GM12878 (cell line): ENCODE measurements around the gene TUT1. TPM values are rescaled to one million over a fixed set of nuclear protein-coding genes. Genes with fewer than 3 reads are reported as not detected.

ENCODE experiments used
- CHD2 ChIP-seq: IDR thresholded peaks from 2 replicates; pipeline ENCODE4 v1.6.1; 2011; ENCODE audit warnings: low read depth, low read length, improper control_type of control experiment, borderline replicate concordance
- JUND ChIP-seq: IDR thresholded peaks from 2 replicates; pipeline ENCODE4 v1.6.1; 2012; ENCODE audit warnings: low read depth, mild to moderate bottlenecking, low read length, improper control_type of control experiment, moderate library complexity
- MTA3 ChIP-seq: IDR thresholded peaks from 2 replicates; pipeline ENCODE4 v1.6.1; 2012; ENCODE audit warnings: low read length, inconsistent platforms, borderline replicate concordance
- MYB ChIP-seq: fragments of 150-350 bp; IDR thresholded peaks from 2 replicates; pipeline ENCODE4 v1.6.1; 2014; ENCODE audit warnings: mild to moderate bottlenecking, low read depth, low read length, borderline replicate concordance
- NFYB ChIP-seq: IDR thresholded peaks from 2 replicates; pipeline ENCODE4 v1.6.1; 2011; ENCODE audit warnings: low read depth, mild to moderate bottlenecking, low read length, improper control_type of control experiment, moderate library complexity; ENCODE audit not compliant: insufficient read depth
- SRF ChIP-seq, 2 experiments: IDR thresholded peaks; 2 replicates each; pipeline ENCODE4 v1.6.1; 2011; ENCODE audit warnings: low read depth in 2 of 2, low read length in 2 of 2, mild to moderate bottlenecking in 1 of 2, moderate library complexity in 1 of 2
- SUPT20H ChIP-seq: IDR thresholded peaks from 2 replicates; pipeline ENCODE4 v1.6.1; 2011; ENCODE audit warnings: low read depth, mild to moderate bottlenecking, low read length, moderate library complexity, borderline replicate concordance; ENCODE audit not compliant: control insufficient read depth
- ZNF274 ChIP-seq: IDR thresholded peaks from one replicate; pipeline ENCODE4 v1.8.0; 2011; ENCODE audit not compliant: insufficient read length, insufficient read depth
- polyA plus RNA-seq, 11 experiments: library from polyadenylated mRNA; depleted of rRNA in 4 of 11; unstranded in 6 of 11; stranded (reverse) in 5 of 11; fragments of >200 nt; fragmentation: Nextera tagmentation in 4 of 11; fragmentation: Illumina TruSeq in 1 of 11; extraction: Ambion mirVana in 4 of 11; extraction: Trizol in 1 of 11; gene quantifications; 1 replicate in 1 of 11; 2 replicates in 10 of 11; pipeline versions ENCODE4 v1.2.1 to v1.2.3, GENCODE V29; 2011 to 2016; ENCODE audit warnings: inconsistent platforms in 2 of 11, missing spikeins in 2 of 11, low read depth in 1 of 11
- total RNA-seq, 4 experiments: library from RNA; depleted of rRNA in 3 of 4; stranded (reverse); fragments of >200 nt in 3 of 4; fragmentation: Illumina TruSeq in 1 of 4; extraction: Trizol in 1 of 4; gene quantifications; 2 replicates each; pipeline versions ENCODE4 v1.2.1 to v1.2.3, GENCODE V29; 2013 to 2021
- TF ChIP-seq, protein P1 (sequence below): fragments of 450-650 bp; formaldehyde crosslinking; IDR thresholded peaks from 2 replicates; pipeline ENCODE4 v1.4.0; 2020; ENCODE audit warnings: mild to moderate bottlenecking, moderate library complexity

The TUT1 gene
- total and polyA plus RNA-seq, 10 of the 15 experiments (the other 5 are each of a cell fraction or from before 2014, with no cell fraction given) = 1.1 to 29.9 (median 16.2) TPM

DNA sequence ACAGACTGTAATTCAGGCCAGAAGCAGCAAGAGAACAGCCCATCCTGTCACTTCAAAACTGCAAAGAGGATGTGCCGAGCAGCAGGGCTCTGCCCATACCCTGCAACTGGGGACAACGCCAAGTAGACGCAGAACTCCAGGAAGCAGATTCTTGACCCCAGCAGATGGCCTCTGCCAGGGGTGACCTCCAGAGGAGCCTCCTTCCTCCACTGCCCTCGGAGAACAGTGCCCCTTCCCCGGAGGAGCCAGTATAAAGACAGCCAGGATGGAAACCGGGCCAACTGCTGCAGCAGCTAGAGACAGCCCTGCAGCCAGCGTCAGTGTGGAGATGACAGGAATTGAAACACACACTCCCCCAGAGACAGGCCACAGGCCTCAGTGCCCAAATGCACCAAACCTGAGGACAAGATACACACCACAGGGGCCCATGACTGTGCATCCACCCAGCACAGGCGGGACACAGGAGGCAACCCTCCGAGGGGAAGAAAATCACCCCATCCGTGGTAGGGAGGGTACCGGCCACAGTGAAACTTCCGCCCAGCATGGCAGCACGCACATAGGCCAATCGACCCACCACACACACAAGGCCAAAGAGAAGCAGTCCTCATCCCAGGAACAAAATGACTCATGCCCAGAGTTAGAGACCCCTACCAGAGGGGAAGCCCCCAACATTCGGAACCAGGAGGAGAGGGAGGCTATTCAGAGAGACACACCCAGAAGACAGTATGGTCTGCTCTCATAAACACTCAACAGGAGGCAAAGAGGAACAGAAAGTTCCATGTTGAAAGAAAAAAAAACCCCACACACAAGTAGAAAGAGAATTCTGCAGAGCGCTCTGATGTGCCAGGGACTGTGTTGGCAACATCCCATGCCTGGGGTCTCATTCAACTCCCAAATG lies 50.3 kb downstream of the TUT1 start (continued):
- TF ChIP-seq CHD2 = 0 out of 2 replicates have a peak, but pooled peaks have one; percentile 36
- TF ChIP-seq NFYB = no peak
- peak; percentile 77; the same call in 1 of the 2 replicates for TF ChIP-seq MTA3
- TF ChIP-seq SRF (IDR thresholded peaks at IDR 0.05; ENCODE audit: low read depth in 2 of 2, low read length in 2 of 2) = no peak
- TF ChIP-seq, protein P1, sequence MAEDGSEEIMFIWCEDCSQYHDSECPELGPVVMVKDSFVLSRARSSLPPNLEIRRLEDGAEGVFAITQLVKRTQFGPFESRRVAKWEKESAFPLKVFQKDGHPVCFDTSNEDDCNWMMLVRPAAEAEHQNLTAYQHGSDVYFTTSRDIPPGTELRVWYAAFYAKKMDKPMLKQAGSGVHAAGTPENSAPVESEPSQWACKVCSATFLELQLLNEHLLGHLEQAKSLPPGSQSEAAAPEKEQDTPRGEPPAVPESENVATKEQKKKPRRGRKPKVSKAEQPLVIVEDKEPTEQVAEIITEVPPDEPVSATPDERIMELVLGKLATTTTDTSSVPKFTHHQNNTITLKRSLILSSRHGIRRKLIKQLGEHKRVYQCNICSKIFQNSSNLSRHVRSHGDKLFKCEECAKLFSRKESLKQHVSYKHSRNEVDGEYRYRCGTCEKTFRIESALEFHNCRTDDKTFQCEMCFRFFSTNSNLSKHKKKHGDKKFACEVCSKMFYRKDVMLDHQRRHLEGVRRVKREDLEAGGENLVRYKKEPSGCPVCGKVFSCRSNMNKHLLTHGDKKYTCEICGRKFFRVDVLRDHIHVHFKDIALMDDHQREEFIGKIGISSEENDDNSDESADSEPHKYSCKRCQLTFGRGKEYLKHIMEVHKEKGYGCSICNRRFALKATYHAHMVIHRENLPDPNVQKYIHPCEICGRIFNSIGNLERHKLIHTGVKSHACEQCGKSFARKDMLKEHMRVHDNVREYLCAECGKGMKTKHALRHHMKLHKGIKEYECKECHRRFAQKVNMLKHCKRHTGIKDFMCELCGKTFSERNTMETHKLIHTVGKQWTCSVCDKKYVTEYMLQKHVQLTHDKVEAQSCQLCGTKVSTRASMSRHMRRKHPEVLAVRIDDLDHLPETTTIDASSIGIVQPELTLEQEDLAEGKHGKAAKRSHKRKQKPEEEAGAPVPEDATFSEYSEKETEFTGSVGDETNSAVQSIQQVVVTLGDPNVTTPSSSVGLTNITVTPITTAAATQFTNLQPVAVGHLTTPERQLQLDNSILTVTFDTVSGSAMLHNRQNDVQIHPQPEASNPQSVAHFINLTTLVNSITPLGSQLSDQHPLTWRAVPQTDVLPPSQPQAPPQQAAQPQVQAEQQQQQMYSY = no peak
- TF ChIP-seq SUPT20H = no peak
- TF ChIP-seq ZNF274 = no peak
- TF ChIP-seq MYB = no peak
- no peak for TF ChIP-seq JUND
